Measurements from ENCODE around the gene COL4A4.

The COL4A4 gene

GRCh38 chr2:227020416-227020815 lies 143.6 kb downstream of the COL4A4 start:
- no peak for DNase-seq (ENCODE audit: low spot score)
- in situ Hi-C loops (cut with MboI; ENCODE audit: low sequenced_read_pairs, unreplicated experiment), result no loop called here
- TF ChIP-seq, protein P1, sequence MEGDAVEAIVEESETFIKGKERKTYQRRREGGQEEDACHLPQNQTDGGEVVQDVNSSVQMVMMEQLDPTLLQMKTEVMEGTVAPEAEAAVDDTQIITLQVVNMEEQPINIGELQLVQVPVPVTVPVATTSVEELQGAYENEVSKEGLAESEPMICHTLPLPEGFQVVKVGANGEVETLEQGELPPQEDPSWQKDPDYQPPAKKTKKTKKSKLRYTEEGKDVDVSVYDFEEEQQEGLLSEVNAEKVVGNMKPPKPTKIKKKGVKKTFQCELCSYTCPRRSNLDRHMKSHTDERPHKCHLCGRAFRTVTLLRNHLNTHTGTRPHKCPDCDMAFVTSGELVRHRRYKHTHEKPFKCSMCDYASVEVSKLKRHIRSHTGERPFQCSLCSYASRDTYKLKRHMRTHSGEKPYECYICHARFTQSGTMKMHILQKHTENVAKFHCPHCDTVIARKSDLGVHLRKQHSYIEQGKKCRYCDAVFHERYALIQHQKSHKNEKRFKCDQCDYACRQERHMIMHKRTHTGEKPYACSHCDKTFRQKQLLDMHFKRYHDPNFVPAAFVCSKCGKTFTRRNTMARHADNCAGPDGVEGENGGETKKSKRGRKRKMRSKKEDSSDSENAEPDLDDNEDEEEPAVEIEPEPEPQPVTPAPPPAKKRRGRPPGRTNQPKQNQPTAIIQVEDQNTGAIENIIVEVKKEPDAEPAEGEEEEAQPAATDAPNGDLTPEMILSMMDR (IDR thresholded peaks at IDR 0.05; ENCODE audit: borderline replicate concordance, control extremely low read depth, extremely low read depth, insufficient read depth, missing control alignments), result no peak

- in situ Hi-C loops (cut with MboI; ENCODE audit: low sequenced_read_pairs, unreplicated experiment), result no loop called here
- TF ChIP-seq, protein P1 (IDR thresholded peaks at IDR 0.05; ENCODE audit: borderline replicate concordance, control extremely low read depth, extremely low read depth, insufficient read depth, missing control alignments), result no peak
- no peak for DNase-seq (ENCODE audit: low spot score)
These were observed 147.1 kb downstream of the COL4A4 start for GRCh38 chr2:227016894-227017293.

DNA sequence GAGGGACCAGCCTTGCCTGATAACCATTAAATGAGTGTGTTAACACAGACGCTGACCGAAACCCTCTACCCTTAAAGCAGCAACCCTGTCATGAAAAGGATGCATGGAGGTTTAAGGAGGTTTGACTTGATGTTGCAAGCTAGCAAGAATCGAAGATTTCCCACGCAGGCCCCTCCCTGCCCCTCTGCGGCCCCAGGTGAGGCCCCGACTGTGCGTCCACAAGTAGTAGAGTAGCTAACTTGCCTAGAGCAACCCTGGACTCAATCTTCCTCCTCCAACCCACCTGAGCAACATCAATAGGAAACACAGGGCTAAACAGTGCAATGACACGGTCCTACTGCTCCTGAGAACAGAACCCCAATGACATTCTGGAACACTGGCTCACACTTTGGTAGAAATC lies 150.1 kb downstream of the COL4A4 start:
- TF ChIP-seq, protein P1 (IDR thresholded peaks at IDR 0.05; ENCODE audit: borderline replicate concordance, control extremely low read depth, extremely low read depth, insufficient read depth, missing control alignments), result no peak
- in situ Hi-C loops (cut with MboI; ENCODE audit: low sequenced_read_pairs, unreplicated experiment), result no loop called here
- DNase-seq (ENCODE audit: low spot score), result no peak

GRCh38 chr2:227013330-227013729 lies 150.7 kb downstream of the COL4A4 start:
- TF ChIP-seq, protein P1 (IDR thresholded peaks at IDR 0.05; ENCODE audit: borderline replicate concordance, control extremely low read depth, extremely low read depth, insufficient read depth, missing control alignments), result no peak
- in situ Hi-C loops (cut with MboI; ENCODE audit: low sequenced_read_pairs, unreplicated experiment), result no loop called here

DNA sequence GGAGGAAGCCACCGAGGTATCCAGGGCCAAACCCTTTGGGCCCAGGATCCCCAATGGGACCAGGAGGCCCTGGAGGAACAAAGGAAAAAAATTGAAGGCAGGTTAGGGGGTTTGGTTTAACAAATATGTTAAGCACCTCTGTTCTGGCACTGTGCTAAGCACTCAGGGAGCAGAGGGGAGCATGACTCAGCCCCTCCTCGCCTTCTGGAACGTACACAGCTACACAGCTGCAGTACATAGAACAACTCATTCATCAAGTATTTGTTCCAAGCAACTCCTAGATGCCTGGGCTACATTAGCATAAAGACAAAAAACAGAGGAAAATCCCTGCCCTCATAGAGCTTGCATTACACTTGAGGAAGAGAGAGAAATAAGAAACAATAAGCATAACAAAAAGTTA lies 153.6 kb downstream of the COL4A4 start:
- TF ChIP-seq, protein P1 (IDR thresholded peaks at IDR 0.05; ENCODE audit: borderline replicate concordance, control extremely low read depth, extremely low read depth, insufficient read depth, missing control alignments), result no peak
- in situ Hi-C loops (cut with MboI; ENCODE audit: low sequenced_read_pairs, unreplicated experiment), result no loop called here
- DNase-seq (ENCODE audit: low spot score), result no peak

More at GRCh38 chr2:227013330-227013729, 150.7 kb downstream of the COL4A4 start:
- DNase-seq (ENCODE audit: low spot score), result no peak

DNA sequence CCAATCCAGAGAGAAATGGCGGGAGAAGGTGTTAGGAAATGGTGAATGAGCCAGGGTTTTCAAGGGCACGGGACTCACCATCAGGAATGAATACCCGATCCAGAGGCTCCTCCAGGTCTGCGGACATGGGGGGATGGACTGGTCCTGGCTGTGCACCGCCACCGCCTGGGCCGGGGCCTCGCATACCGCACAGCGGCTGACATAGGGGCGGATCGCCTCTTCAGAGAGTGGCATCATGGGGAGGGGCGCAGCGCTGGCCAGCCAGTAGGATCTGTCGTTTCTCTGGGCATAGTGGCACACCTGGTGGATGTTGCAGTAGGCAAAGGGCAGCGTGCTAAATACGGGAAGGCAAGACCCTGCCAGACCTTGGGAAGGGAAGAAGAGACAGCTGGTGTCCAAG lies 156.1 kb downstream of the COL4A4 start:
- in situ Hi-C loops (cut with MboI; ENCODE audit: low sequenced_read_pairs, unreplicated experiment), result no loop called here
- DNase-seq (ENCODE audit: low spot score), result no peak
- TF ChIP-seq, protein P1 (IDR thresholded peaks at IDR 0.05; ENCODE audit: borderline replicate concordance, control extremely low read depth, extremely low read depth, insufficient read depth, missing control alignments), result no peak

DNA sequence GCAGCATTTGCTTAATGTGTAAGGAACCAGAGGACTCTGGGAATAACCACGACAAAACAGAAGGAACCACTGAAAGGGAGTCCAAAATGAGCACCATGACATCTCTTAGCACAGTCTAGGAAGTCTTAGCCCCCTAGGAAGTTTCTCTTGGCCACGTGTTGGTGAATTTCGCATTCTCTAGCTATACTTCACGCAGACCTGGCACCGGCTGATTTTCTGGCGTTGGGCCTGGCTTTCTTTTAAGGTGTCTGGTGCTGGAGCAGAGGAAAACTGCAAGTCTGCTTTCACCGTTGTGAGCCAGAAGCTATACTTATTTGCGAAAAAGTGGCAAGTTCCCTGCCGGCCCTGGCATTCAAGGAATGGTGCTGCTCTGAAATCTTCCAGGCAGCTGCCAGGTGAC lies 156.9 kb downstream of the COL4A4 start:
- DNase-seq (ENCODE audit: low spot score), result no peak
- in situ Hi-C loops (cut with MboI; ENCODE audit: low sequenced_read_pairs, unreplicated experiment), result no loop called here
- TF ChIP-seq, protein P1 (IDR thresholded peaks at IDR 0.05; ENCODE audit: borderline replicate concordance, control extremely low read depth, extremely low read depth, insufficient read depth, missing control alignments), result no peak
